GM08714 (cell line): ENCODE measurements around the gene FGF14.

Experiments used
- H3K4me3 ChIP-seq: fragments of 200-500 bp; sonication (Bioruptor generic); 2 replicates; pipeline ENCODE4 v1.5.1; 2014; ENCODE audit warnings: mild to moderate bottlenecking, low read length, inconsistent platforms
- ZNF274 ChIP-seq: IDR thresholded peaks from 2 replicates; pipeline ENCODE4 v1.6.1; 2012; ENCODE audit warnings: mild to moderate bottlenecking, low read depth, low read length

FGF14 gene

GRCh38 chr13:101747039-101747438 is 654.8 kb downstream of the FGF14 start:
- no peak for TF ChIP-seq ZNF274
- H3K4me3 ChIP-seq: no peak overlapping the region

GRCh38 chr13:101746513-101746912 is 655.3 kb downstream of the FGF14 start:
- H3K4me3 ChIP-seq: no peak overlapping the region
- TF ChIP-seq ZNF274: no peak

GRCh38 chr13:101739382-101740178 is 662.3 kb downstream of the FGF14 start:
- no peak overlapping the region for H3K4me3 ChIP-seq
- TF ChIP-seq ZNF274: no peak

- no peak for TF ChIP-seq ZNF274
Observed at GRCh38 chr13:101738336-101738735, 663.5 kb downstream of the FGF14 start.

GRCh38 chr13:101736566-101736965 is 665.3 kb downstream of the FGF14 start:
- no peak for TF ChIP-seq ZNF274
- H3K4me3 ChIP-seq: no peak overlapping the region

More at GRCh38 chr13:101738336-101738735, 663.5 kb downstream of the FGF14 start:
- no peak overlapping the region for H3K4me3 ChIP-seq

DNA sequence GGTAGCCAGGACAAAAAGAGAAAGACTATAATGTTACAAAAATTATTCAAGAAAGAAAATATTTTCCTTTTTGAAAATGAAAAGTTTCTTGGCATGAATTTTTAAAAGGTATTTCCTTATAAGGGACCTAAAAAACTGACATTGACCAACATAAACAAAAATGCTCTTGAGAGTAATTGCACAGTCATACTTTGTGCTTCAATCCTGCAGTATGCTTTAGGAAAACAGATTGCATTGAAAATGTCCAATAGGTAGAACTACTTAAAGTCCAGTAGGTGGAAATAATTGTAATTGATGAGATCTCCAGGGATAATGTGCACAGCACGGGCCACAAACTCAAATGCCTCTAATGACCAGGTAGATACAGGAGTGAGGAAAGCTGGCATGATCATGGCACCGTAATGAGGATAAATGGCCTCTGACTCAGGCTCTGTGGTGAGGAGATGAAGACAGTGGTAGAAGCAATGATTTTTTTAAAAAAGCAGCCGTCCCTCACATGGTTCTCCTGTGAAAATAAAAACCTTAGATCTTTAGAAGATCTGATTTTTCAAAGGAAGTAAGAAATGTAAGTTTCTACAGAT is 671.3 kb downstream of the FGF14 start:
- no peak overlapping the region for H3K4me3 ChIP-seq
- no peak for TF ChIP-seq ZNF274

DNA sequence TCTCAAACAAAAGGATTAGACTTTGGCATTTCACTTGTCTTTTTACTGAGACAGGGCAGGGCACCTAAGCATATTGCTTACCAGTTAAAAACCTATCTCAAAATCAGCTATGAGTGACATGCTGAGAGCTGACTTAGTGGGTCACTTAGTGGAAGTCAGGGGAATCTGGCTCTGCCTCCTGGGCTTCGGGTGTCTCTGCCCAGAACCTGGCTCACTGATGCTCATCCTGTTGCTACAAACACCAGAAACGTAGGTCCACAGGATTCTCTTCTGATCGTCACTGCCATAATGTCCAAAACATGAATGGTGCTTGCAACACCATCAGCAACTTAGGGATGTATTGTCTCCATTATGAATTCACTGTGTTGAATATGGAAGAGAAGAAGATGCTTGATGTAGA is 673.2 kb downstream of the FGF14 start:
- no peak for TF ChIP-seq ZNF274
- no peak overlapping the region for H3K4me3 ChIP-seq

GRCh38 chr13:101728021-101728420 is 673.8 kb downstream of the FGF14 start:
- TF ChIP-seq ZNF274: no peak
- no peak overlapping the region for H3K4me3 ChIP-seq

- H3K4me3 ChIP-seq: no peak overlapping the region
- TF ChIP-seq ZNF274: no peak
Observed at GRCh38 chr13:101727118-101727517, 674.7 kb downstream of the FGF14 start.

DNA sequence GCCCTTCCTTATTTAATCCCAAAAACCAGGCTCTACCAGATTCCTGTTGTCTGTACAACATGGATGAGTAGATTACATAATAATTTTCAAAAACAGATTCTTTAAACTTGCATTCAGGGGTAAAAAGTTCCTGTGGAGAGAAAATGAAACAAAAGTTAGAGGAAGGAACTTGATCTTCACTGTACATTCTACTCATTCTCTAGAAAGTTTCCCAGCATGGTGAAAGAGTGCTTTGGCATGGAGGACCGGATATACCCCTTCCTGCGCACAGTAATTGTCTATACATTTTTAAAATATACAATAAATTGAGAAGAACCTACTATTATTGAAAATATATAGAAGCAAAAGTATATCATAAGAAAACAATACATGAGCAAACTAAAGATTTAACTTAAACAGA is 675.2 kb downstream of the FGF14 start:
- H3K4me3 ChIP-seq: no peak overlapping the region
- no peak for TF ChIP-seq ZNF274

GRCh38 chr13:101718496-101718895 is 683.4 kb downstream of the FGF14 start:
- H3K4me3 ChIP-seq: no peak overlapping the region
- no peak for TF ChIP-seq ZNF274

DNA sequence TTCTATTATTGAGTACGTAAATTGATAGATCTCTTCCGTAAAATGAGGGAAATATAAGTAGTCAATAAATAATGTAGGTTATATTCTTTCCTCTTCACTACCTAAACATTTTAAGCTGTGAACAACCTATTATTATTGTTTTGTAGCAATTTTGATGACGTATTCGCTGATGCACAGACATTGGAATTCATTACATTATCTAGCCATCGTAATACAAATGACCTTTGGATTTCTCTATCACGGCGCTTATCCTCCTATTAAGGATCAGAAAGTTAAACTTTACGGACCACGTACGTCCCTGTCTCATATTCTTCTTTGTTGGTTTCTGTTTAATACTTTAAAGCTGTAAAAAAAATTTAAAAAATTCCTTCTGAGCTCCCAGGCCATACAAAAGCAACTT is 684.5 kb downstream of the FGF14 start:
- no peak for TF ChIP-seq ZNF274
- H3K4me3 ChIP-seq: no peak overlapping the region

DNA sequence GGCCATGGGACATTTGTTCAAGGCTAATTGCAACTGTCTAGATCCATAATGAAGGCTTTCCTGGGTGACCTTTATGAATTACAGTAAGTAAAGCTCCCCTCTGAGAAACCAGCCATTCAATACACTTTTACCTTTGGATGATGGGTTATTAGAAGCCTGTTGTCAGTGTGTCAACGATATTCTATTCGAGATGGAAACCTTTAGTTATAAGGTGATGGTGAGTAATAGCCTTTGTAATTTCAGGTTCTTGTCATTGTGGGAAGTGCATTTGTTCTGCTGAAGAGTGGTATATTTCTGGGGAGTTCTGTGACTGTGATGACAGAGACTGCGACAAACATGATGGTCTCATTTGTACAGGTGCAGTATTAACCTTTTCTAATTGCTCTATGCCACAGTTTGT is 687.7 kb downstream of the FGF14 start:
- H3K4me3 ChIP-seq: no peak overlapping the region
- TF ChIP-seq ZNF274: no peak

DNA sequence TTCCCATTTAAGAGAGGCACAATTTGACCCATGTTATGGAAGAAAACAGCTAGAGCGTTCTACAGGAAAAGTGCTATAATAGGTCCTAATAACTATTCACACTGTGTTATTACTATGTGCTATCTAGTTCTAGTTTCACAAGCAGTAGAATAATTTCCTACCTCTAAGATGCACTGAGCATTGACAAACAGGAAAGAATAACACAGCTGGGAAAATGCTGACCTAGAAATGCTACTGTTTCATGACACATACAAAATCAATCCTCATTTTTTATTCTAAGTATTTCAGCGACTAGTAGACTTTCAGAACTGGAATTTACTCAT is 689.9 kb downstream of the FGF14 start:
- H3K4me3 ChIP-seq: no peak overlapping the region
- no peak for TF ChIP-seq ZNF274

DNA sequence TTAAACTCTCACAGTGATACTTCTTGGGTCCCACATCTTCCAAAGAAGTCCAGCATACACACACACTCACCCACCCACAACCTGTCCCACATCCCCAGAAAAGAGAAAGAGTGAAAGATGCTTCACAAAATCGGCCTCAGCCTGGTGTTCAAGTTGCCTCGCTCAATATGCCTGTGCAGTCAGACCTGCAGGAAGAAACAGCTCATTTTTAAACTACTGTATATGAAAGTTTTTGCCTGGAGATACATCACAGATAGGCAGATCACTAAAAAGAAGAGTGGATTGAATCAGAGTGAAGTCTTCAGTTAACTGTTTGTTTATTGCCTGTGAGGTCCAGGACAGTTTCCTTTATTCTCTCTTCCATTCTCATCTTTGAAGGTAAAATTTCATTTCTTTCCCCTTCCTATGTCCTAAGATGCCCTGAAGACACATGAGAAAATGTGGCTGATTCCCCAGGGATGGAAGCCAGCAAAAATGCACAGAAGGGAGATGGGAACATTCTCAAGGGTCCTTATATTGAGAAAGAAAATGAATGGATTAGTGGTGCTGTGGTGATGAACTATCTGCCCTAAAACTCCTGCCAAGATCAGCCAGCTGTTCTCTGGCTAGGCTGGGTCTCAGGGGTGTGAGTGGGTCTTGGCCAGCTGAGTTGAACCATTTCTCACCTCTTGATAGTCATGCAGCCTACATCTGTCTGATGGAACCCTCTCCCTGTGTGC is 690.4 kb downstream of the FGF14 start:
- no peak for TF ChIP-seq ZNF274
- H3K4me3 ChIP-seq: no peak overlapping the region
